GM23338 (cell line): ENCODE data around the gene ADGRF1.

Experiments used
- EZH2phosphoT487 ChIP-seq: fragments of 200-600 bp; sonication (generic); IDR thresholded peaks from one replicate; pipeline ENCODE4 v1.8.1; 2018; ENCODE audit warnings: antibody characterized with exemption; ENCODE audit not compliant: unreplicated experiment
- JUNB ChIP-seq: IDR thresholded peaks from one replicate; pipeline ENCODE4 v1.6.1; 2016; ENCODE audit warnings: antibody characterized with exemption; ENCODE audit not compliant: unreplicated experiment
- TF ChIP-seq, protein P1 (sequence below), 2 experiments: fragments of 200-600 bp in 1 of 2; sonication (generic) in 1 of 2; conservative IDR thresholded peaks; 2 replicates each; pipeline versions ENCODE4 v1.5.1 to v1.6.1; 2016 to 2017; ENCODE audit warnings: antibody characterized with exemption in 2 of 2, low read depth in 2 of 2, mild to moderate bottlenecking in 2 of 2, moderate library complexity in 1 of 2
- TF ChIP-seq, protein P2 (sequence below): IDR thresholded peaks from one replicate; pipeline ENCODE4 v1.6.1; 2018; ENCODE audit warnings: antibody characterized with exemption; ENCODE audit not compliant: unreplicated experiment

DNA sequence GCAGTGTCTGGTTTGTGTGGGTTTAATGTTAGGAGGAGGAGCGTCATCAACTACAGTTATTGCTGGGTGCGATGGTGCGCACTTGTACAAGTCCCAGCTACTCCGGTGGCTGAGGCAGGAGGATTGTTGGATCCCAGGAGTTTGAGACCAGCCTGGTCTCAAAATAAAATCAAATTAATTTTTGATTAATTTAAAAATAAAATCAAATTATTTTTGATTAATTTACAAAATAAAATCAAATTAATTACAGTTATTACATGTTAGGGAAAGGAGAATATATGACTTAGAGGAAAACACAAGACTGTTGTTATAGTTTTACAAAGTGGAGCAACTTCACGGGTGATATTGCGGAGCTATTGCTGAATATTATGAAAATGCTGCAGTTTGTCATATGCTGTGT, 85.7 kb downstream of the ADGRF1 start:
- TF ChIP-seq, protein P1, sequence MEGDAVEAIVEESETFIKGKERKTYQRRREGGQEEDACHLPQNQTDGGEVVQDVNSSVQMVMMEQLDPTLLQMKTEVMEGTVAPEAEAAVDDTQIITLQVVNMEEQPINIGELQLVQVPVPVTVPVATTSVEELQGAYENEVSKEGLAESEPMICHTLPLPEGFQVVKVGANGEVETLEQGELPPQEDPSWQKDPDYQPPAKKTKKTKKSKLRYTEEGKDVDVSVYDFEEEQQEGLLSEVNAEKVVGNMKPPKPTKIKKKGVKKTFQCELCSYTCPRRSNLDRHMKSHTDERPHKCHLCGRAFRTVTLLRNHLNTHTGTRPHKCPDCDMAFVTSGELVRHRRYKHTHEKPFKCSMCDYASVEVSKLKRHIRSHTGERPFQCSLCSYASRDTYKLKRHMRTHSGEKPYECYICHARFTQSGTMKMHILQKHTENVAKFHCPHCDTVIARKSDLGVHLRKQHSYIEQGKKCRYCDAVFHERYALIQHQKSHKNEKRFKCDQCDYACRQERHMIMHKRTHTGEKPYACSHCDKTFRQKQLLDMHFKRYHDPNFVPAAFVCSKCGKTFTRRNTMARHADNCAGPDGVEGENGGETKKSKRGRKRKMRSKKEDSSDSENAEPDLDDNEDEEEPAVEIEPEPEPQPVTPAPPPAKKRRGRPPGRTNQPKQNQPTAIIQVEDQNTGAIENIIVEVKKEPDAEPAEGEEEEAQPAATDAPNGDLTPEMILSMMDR (conservative IDR thresholded peaks at IDR 0.05; ENCODE audit: low read depth in 2 of 2) = no peak
- TF ChIP-seq, protein P2, sequence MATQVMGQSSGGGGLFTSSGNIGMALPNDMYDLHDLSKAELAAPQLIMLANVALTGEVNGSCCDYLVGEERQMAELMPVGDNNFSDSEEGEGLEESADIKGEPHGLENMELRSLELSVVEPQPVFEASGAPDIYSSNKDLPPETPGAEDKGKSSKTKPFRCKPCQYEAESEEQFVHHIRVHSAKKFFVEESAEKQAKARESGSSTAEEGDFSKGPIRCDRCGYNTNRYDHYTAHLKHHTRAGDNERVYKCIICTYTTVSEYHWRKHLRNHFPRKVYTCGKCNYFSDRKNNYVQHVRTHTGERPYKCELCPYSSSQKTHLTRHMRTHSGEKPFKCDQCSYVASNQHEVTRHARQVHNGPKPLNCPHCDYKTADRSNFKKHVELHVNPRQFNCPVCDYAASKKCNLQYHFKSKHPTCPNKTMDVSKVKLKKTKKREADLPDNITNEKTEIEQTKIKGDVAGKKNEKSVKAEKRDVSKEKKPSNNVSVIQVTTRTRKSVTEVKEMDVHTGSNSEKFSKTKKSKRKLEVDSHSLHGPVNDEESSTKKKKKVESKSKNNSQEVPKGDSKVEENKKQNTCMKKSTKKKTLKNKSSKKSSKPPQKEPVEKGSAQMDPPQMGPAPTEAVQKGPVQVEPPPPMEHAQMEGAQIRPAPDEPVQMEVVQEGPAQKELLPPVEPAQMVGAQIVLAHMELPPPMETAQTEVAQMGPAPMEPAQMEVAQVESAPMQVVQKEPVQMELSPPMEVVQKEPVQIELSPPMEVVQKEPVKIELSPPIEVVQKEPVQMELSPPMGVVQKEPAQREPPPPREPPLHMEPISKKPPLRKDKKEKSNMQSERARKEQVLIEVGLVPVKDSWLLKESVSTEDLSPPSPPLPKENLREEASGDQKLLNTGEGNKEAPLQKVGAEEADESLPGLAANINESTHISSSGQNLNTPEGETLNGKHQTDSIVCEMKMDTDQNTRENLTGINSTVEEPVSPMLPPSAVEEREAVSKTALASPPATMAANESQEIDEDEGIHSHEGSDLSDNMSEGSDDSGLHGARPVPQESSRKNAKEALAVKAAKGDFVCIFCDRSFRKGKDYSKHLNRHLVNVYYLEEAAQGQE = no peak
- no peak for TF ChIP-seq EZH2phosphoT487
- no peak for TF ChIP-seq JUNB
